CD14-positive monocyte (primary cell): Measurements from ENCODE around the gene GRK3. TPM values are rescaled to one million over a fixed set of nuclear protein-coding genes. Genes with fewer than 3 reads are reported as not detected.

ENCODE experiments used
- DNase-seq, 3 donors: peaks; one replicate each; pipeline ENCODE4 v3.0.0-alpha.2; 2011 to 2022
- H2AFZ ChIP-seq: 2 replicates; pipeline ENCODE4 v1.6.0; 2012; ENCODE audit warnings: mild to moderate bottlenecking, low read depth, low read length, inconsistent platforms; ENCODE audit not compliant: insufficient read depth, poor library complexity, severe bottlenecking
- H3K27ac ChIP-seq, 2 donors: 1 replicate in 1 of 2; 2 replicates in 1 of 2; pipeline ENCODE4 v1.5.1; 2012 to 2013; ENCODE audit warnings: low read length in 2 of 2, control low read depth in 1 of 2, inconsistent platforms in 1 of 2, low read depth in 1 of 2, mild to moderate bottlenecking in 1 of 2
- H3K27me3 ChIP-seq, 2 donors: one replicate each; pipeline versions ENCODE4 v1.6.0 to v1.6.1; 2011 to 2013; ENCODE audit warnings: low read length in 2 of 2; ENCODE audit not compliant: control insufficient read depth in 2 of 2, insufficient read depth in 2 of 2
- H3K36me3 ChIP-seq, 2 donors: replicated peaks in 1 of 2; 1 replicate in 1 of 2; 2 replicates in 1 of 2; pipeline versions ENCODE4 v1.5.1 to v1.6.1; 2012 to 2013; ENCODE audit warnings: low read length in 2 of 2, control low read depth in 1 of 2, inconsistent platforms in 1 of 2, mild to moderate bottlenecking in 1 of 2; ENCODE audit not compliant: insufficient read depth in 2 of 2, control insufficient read depth in 1 of 2
- H3K4me1 ChIP-seq, 2 donors: 1 replicate in 1 of 2; 2 replicates in 1 of 2; pipeline versions ENCODE4 v1.5.1 to v1.6.1; 2012 to 2013; ENCODE audit warnings: low read length in 2 of 2, control low read depth in 1 of 2, inconsistent platforms in 1 of 2, mild to moderate bottlenecking in 1 of 2, moderate library complexity in 1 of 2; ENCODE audit not compliant: insufficient read depth in 2 of 2, control insufficient read depth in 1 of 2
- H3K4me2 ChIP-seq: replicated peaks from 2 replicates; pipeline ENCODE3; 2012; ENCODE audit warnings: low read length, moderate library complexity, mild to moderate bottlenecking; ENCODE audit not compliant: poor library complexity, severe bottlenecking; ENCODE audit errors: extremely low read depth
- H3K4me3 ChIP-seq, 3 experiments: fragments of 200-600 bp in 1 of 3; sonication (generic) in 1 of 3; replicated peaks in 1 of 3; 1 replicate in 2 of 3; 2 replicates in 1 of 3; pipeline ENCODE4 v1.5.1; 2011 to 2013; ENCODE audit warnings: low read length in 3 of 3, mild to moderate bottlenecking in 3 of 3, control low read depth in 2 of 3, low read depth in 2 of 3, inconsistent platforms in 1 of 3, moderate library complexity in 1 of 3
- H3K79me2 ChIP-seq: 2 replicates; pipeline ENCODE4 v1.6.0; 2012; ENCODE audit warnings: mild to moderate bottlenecking, control low read depth, inconsistent platforms, low read length, moderate library complexity; ENCODE audit not compliant: insufficient read depth
- H3K9ac ChIP-seq: 2 replicates; pipeline ENCODE4 v1.6.0; 2017; ENCODE audit warnings: low read length, mild to moderate bottlenecking; ENCODE audit not compliant: insufficient read depth, poor library complexity, severe bottlenecking
- H3K9me3 ChIP-seq, 2 donors: replicated peaks in 1 of 2; 1 replicate in 1 of 2; 2 replicates in 1 of 2; pipeline versions ENCODE4 v1.5.1 to v1.6.1; 2012 to 2013; ENCODE audit warnings: low read length in 2 of 2, control low read depth in 1 of 2; ENCODE audit not compliant: control insufficient read depth in 1 of 2, insufficient read depth in 1 of 2
- H4K20me1 ChIP-seq: 2 replicates; pipeline ENCODE4 v1.6.0; 2012; ENCODE audit warnings: mild to moderate bottlenecking, low read length, control low read depth, moderate library complexity; ENCODE audit not compliant: insufficient read depth
- H3K27ac Mint-ChIP-seq, 7 donors: one replicate each; pipeline ENCODE4 v1.8.0; 2020; ENCODE audit warnings: mild to moderate bottlenecking in 7 of 7, mixed read lengths in 7 of 7, moderate library complexity in 6 of 7, inconsistent platforms in 2 of 7
- H3K27me3 Mint-ChIP-seq, 3 donors: one replicate each; pipeline ENCODE4 v1.8.0; 2021 to 2022; ENCODE audit warnings: low read depth in 3 of 3, mild to moderate bottlenecking in 3 of 3, mixed read lengths in 3 of 3, moderate library complexity in 3 of 3, inconsistent platforms in 1 of 3
- H3K36me3 Mint-ChIP-seq, 2 donors: one replicate each; pipeline ENCODE4 v1.8.0; 2020; ENCODE audit warnings: mixed read lengths in 2 of 2, inconsistent platforms in 1 of 2, mild to moderate bottlenecking in 1 of 2
- H3K4me1 Mint-ChIP-seq: one replicate; pipeline ENCODE4 v1.8.0; 2020; ENCODE audit warnings: mild to moderate bottlenecking, mixed read lengths
- H3K4me3 Mint-ChIP-seq, 2 donors: one replicate each; pipeline ENCODE4 v1.8.0; 2020; ENCODE audit warnings: mild to moderate bottlenecking in 2 of 2, mixed read lengths in 2 of 2, moderate library complexity in 1 of 2
- H3K9me3 Mint-ChIP-seq, 7 donors: one replicate each; pipeline ENCODE4 v1.8.0; 2020 to 2022; ENCODE audit warnings: mixed read lengths in 7 of 7, mild to moderate bottlenecking in 6 of 7, moderate library complexity in 6 of 7, inconsistent platforms in 2 of 7
- WGBS: methylation state at CpG from one replicate; pipeline ENCODE4 v1.1.5; 2013; ENCODE audit warnings: missing lambda C conversion rate; ENCODE audit not compliant: insufficient coverage; 5-methylcytosine and 5-hydroxymethylcytosine counted together
- intact Hi-C, 2 donors: fragments of 100-400 bp; cut with micrococcal nuclease; formaldehyde crosslinking; loops; one replicate each; pipeline versions ENCODE4 v1.15.0 to v1.15.1; 2023
- polyA plus RNA-seq, 3 donors: library from polyadenylated mRNA; depleted of rRNA in 1 of 3; unstranded in 2 of 3; stranded (reverse) in 1 of 3; fragments of 300-500 nt in 2 of 3; fragments of >200 nt in 1 of 3; fragmentation: Illumina TruSeq in 2 of 3; gene quantifications; 1 replicate in 2 of 3; 2 replicates in 1 of 3; pipeline ENCODE4 v1.2.3, GENCODE V29; 2012 to 2021
- TF ChIP-seq, protein P1 (sequence below): fragments of 200-600 bp; IDR thresholded peaks from one replicate; pipeline ENCODE4 v1.8.0; 2022; ENCODE audit warnings: antibody characterized with exemption, mild to moderate bottlenecking

Gene GRK3
- polyA plus RNA-seq, 3 donors, result 8.3 to 33.3 (median 9.6) TPM

GRCh38 chr22:25669253-25670069 is 105.0 kb downstream of the GRK3 start:
- Histone ChIP-seq H3K4me3 (no peak overlapping the region), H3K4me2 (no peak overlapping the region), H3K4me1 (peaks cover 0 to 4% of the 10 kb centered on the region in 2 donors), H3K27me3 (no peaks in the 10 kb centered on the region), H3K36me3 (peaks cover 50 to 85% of the 10 kb centered on the region in 2 donors), H2AFZ (no peak overlapping the region), H4K20me1 (peaks cover 99% of the 10 kb centered on the region), H3K9ac (no peak overlapping the region), H3K27ac (peak overlapping the region in 1 of 2 donors; percentile 57), H3K79me2 (peaks cover 11% of the 10 kb centered on the region), H3K9me3 (no peaks in the 10 kb centered on the region)
- intact Hi-C loops, result no loop called here
- WGBS, result 55% methylated on average over 3 of the region's 5 CpGs
- Mint-ChIP-seq H3K9me3 (no peaks in the 10 kb centered on the region), H3K27ac (peak overlapping the region in 4 of 7 donors; percentile 3 to 67 (median 16)), H3K4me1 (peaks cover 15% of the 10 kb centered on the region), H3K4me3 (no peak overlapping the region), H3K36me3 (peaks cover 54 to 70% of the 10 kb centered on the region in 2 donors), H3K27me3 (peaks cover 0 to 2% (median 0%) of the 10 kb centered on the region in 3 donors)
- TF ChIP-seq, protein P1, sequence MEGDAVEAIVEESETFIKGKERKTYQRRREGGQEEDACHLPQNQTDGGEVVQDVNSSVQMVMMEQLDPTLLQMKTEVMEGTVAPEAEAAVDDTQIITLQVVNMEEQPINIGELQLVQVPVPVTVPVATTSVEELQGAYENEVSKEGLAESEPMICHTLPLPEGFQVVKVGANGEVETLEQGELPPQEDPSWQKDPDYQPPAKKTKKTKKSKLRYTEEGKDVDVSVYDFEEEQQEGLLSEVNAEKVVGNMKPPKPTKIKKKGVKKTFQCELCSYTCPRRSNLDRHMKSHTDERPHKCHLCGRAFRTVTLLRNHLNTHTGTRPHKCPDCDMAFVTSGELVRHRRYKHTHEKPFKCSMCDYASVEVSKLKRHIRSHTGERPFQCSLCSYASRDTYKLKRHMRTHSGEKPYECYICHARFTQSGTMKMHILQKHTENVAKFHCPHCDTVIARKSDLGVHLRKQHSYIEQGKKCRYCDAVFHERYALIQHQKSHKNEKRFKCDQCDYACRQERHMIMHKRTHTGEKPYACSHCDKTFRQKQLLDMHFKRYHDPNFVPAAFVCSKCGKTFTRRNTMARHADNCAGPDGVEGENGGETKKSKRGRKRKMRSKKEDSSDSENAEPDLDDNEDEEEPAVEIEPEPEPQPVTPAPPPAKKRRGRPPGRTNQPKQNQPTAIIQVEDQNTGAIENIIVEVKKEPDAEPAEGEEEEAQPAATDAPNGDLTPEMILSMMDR, result no peak
- DNase-seq, result no peak

DNA sequence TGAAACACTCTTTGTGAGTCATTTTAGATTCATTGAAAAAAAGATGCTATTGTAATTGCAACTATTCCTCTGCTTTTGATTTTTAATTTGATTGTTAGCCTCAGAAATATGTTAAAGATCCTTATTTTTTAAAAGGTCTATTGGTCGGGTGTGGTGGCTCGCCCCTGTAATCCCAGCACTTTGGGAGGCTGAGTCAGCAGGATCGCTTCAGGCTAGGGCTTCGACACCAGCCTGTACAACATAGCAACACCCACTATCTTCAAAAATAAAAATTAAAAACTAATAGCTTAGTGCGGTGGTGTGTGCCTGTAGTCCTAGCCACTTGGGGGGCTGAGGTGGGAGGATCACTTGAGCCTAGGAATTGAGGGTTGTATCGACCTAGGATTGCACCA is 105.6 kb downstream of the GRK3 start:
- Mint-ChIP-seq H3K9me3 (no peaks in the 10 kb centered on the region), H3K27ac (peak overlapping the region in 1 of 7 donors; percentile 30), H3K4me3 (no peak overlapping the region), H3K36me3 (peaks cover 55 to 71% of the 10 kb centered on the region in 2 donors), H3K4me1 (peaks cover 15% of the 10 kb centered on the region), H3K27me3 (peaks cover 0 to 2% (median 0%) of the 10 kb centered on the region in 3 donors)
- peaks cover 0 to 4% of the 10 kb centered on the region in 2 donors for H3K4me1 ChIP-seq
- peaks cover 7% of the 10 kb centered on the region for H3K79me2 ChIP-seq
- H3K4me3 ChIP-seq, result no peak overlapping the region
- no CpG with 5 or more reads among the region's 6 CpGs for WGBS
- H2AFZ ChIP-seq, result no peak overlapping the region
- H4K20me1 ChIP-seq, result peaks cover 99% of the 10 kb centered on the region
- no peak overlapping the region for H3K9ac ChIP-seq
- TF ChIP-seq, protein P1, result no peak
- H3K9me3 ChIP-seq, result no peaks in the 10 kb centered on the region
- H3K27me3 ChIP-seq, result no peaks in the 10 kb centered on the region
- no peak overlapping the region for H3K27ac ChIP-seq
- no peak for DNase-seq
- H3K4me2 ChIP-seq, result no peak overlapping the region
- intact Hi-C loops, result no loop called here
- H3K36me3 ChIP-seq, result peaks cover 49 to 85% of the 10 kb centered on the region in 2 donors
